SHP77 treated with DMSO at 0.1 percent for 48 hours (cell line): ENCODE data around the gene LRP1B.
"Not testable (repeated sequence)": the region's sequence is repeated elsewhere in the genome, so short reads cannot be mapped to it uniquely, and the experiment has no call there.

ENCODE experiments used
- DNase-seq: peaks from one replicate; lab custom pipeline; 2025; lab: John Stamatoyannopoulos, UW

Gene LRP1B

DNA sequence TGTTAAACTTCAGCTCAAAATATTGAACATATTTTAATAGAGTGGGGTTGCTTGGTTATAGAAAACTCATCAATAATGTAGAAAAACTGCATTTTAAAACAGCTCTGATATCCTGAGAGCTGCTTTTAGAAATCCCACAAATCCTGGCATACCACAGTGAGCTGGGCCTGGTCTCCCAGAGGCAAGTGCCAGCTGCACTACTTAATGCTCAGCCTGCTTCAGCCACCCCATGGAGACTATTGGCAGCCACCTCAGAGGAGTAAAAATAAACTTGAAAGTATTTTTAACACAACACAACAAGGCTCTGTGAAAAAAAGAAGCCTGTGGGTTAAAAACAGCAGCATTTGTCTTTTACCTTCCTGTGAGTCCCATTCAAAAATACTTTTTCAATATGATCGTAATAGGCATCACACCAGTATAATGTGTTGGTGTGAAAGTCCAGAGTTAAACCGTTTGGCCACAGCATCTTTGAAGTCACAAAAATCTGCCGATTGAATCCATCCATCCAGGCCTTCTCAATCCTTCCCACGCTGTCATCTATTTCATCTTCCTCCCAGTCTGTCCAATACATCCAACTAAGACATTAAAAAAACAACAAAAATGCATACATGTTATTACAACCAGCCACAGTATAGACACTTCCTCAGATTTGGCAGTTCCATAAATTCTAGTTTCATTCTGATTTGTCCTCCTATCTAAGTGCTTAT is 1115.3 kb downstream of the LRP1B start:
- DNase-seq: no peak

- no peak for DNase-seq
Observed at GRCh38 chr2:141003967-141004657, 1126.7 kb downstream of the LRP1B start.

- DNase-seq: no peak
Observed at GRCh38 chr2:141001750-141002149, 1129.1 kb downstream of the LRP1B start.

DNA sequence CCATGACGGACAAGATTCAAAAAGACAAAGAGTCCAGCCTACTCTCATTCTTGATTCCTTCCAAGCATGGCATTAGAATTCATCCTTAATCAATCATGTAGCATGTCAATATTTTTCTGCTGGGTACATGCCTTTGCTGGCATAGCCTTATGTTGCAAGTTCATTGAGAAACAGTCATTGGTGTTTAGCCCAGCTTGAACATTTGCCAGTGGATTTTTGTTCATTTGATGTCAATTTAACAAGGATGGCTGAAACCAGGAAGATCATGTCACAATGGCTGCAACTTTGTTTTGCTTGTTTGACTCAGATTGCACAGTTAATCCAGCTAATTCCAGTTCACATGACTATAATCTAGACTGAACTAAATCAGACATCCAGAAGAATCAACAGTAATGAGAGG is 1132.2 kb downstream of the LRP1B start:
- no peak for DNase-seq

DNA sequence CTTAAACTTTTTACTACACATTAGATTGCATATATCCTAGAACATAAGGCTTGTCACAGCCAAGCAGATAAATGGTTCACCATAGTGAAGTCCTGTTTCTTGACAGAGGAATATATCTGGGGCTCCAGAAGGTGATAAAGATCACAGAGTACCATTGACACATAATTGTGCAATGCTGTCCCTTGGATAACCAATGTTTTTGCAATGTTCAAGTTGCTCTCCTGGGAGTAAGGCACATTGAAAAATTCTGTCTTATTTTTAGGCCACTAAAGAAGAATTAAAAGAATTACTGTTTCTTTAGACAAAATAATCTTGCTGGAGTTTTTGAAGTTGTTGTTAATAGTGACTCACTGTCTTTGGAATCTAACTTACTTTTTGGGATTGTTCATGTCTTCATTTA is 1132.8 kb downstream of the LRP1B start:
- no peak for DNase-seq

DNA sequence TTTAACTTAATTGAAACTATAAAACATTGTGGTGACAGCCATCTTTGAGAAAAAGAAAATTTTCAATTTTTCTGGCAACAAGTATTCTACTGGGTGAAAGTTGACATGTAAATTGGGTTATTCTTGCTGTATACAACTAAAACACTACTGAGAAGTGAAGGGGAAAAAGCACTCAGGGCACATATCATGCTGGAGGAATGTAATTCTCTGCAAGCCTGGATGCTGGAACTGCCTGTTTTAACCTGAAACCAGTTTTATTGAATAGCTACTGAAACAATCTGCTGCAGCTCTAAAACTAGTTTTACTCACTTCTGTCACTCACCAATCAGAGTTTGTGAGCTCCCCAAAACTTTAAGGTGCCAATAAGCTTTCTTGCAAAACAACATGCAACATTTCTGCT is 1136.0 kb downstream of the LRP1B start:
- no peak for DNase-seq

DNA sequence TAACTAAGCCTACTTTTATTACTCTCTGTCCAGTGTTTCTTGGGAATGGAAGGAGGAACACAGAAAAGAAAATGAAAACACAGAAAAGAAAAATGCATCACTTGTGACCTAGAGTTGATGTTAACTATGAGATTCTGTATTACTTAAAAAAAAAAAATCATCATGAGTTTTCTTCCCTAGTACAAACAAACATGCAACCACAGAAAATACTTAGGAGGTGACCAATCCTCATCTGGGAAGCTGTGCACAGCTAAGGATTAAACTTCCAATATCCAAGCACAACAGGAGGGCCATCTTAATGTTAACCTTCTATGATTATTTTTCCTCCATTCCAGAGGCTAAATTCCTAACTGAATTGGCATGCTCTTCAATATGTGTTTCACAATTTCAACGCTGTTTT is 1140.4 kb downstream of the LRP1B start:
- no peak for DNase-seq

DNA sequence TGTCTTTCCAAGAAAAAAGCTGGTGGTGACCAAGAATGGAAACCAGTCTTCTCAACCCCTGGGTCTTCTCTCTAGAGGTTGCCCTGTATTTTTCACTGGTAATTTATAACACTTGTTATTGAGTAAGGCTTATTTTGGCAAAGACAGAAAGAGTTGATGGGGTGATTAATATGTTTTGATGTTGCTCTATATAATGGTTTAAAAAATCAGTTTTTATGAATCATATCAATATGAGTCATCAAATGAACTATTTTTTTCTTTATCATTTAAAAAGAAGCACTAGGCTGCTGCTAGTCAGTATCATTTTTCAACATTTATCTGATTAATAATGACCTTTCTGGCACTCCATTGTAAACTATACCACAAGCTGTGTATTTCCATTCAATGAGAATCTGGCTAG is 1142.2 kb downstream of the LRP1B start:
- DNase-seq: no peak

- DNase-seq: no peak
Observed at GRCh38 chr2:140986456-140986855, 1144.4 kb downstream of the LRP1B start.

DNA sequence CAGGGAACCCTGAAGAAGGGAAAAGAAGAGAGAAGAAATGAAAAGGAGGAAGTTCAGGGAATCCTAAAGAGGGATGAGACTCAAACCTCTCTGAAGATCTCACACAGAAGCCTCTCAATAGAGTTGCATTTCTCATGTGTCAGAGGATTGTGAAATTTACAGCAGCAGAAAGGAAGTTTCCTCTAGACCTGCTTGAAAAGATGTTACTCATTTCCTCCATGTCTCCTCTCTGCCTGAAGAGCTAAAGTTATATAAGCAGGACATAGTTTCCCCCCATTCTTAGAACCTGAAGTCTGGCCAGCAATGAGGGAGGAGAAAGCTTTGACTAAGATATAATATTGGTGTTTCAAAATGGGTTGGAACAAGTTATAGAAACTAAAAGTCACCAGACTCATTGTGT is 1155.6 kb downstream of the LRP1B start:
- DNase-seq: no peak

GRCh38 chr2:140972724-140973123 is 1158.1 kb downstream of the LRP1B start:
- DNase-seq: no peak

- not testable (repeated sequence) for DNase-seq
Observed at GRCh38 chr2:140964324-140964723, 1166.5 kb downstream of the LRP1B start.

- no peak for DNase-seq
Observed at GRCh38 chr2:140949932-140950331, 1180.9 kb downstream of the LRP1B start.

DNA sequence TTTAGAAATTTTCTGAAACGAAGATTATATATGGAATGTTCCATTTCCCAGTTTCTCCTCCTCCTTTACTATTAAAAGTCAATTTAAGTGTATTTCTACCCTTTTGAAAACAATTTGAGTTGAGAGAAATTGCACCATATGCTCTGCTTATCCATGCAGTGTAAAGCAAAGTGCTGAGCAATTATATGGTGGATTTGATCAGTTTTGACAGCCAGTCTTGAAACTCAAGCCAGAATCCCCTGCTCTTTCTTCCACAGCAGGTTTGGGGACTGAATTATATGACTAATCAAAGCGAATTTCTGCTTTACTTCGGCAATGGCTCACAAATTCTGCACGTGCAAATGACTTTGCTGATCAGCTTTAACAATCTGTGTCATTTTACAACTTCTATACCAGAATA is 1183.6 kb downstream of the LRP1B start:
- DNase-seq: no peak

DNA sequence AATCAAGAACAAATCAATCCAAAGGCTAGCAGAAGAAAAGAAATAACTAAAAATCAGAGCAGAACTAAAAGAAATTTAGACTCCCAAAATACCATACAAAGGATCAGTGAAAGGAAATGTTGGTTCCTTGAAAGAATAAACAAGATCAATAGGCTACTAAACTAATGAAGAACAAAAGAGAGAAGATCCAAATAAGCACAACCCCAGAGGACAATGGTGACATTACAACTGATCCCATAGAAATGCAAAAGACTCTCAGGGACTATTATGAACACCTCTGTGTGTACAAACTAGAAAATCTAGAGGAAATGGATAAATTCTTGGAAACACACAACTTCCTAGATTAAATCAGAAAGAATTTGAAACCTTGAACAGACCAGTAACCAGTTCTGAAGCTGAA is 1186.9 kb downstream of the LRP1B start:
- DNase-seq: no peak

DNA sequence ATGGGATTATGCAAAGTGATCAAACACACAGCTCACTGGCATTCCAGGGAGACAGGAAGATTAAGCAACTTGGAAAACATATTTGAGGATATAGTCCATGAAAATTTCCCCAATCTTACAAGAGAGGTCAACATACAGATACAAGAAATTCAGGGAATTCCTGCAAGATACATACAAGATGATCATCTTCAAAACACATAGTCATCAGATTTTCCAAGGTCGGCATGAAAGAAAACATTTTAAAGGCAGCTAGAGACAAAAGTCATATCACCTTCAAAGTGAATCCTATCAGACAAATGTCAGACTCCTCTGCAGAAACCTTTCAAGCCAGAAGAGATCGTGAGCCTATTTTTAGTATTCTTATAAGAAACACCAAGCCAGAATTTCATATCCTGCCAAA is 1188.5 kb downstream of the LRP1B start:
- no peak for DNase-seq

GRCh38 chr2:140929849-140930248 is 1201.0 kb downstream of the LRP1B start:
- no peak for DNase-seq

GRCh38 chr2:140918426-140918825 is 1212.4 kb downstream of the LRP1B start:
- no peak for DNase-seq

DNA sequence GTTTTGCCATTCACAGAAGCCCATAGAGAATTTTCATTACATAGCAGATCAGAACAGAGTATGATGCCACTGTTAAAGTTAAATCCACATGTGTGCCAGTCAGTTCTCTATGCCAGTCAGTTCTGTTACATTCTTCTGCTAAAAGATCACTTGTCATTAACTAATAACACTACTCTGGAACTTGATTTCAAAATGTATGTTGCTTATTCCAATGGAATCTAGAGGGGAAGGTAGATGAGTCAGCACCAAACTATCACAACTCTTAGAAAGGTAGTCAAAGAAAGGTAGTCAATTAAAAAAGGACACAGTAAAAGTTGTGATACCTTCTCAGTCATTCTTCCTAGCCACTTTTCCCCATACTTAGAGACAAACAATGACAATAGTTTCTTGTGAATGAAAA is 1214.4 kb downstream of the LRP1B start:
- DNase-seq: no peak

- DNase-seq: no peak
Observed at GRCh38 chr2:140910683-140911082, 1220.1 kb downstream of the LRP1B start.

DNA sequence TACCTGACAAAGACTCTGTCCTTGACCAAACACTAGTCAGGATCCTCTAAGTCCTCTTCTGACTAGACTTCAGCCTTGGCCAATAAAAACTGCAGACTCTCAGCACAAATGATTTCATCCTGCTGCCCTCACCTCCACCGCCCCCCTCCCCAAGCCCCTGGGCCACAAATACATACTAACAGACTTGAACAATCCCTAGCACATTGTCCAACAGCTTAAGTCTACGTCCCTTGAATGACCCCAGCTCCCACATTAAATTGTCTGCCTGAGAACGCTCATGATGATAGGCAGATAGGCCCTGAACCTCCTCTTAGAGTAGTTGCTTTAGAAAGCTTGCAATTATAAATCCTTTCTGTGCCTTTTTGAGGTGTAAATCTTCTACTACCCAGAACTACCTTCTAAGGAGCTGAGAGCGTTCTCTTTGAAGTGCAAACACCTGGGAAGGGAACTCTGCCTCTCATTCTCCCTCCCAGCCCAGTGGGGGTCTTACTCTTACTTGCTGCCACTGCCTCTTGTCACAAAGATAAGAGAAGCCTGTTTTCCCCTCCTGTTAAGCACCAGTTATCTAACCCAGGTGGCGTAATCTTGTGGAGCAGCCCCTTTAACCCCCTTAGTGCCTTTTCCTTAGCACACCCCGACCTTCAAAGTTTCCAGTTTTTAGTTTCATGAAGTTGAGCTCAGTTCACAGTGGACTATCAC is 1225.6 kb downstream of the LRP1B start:
- no peak for DNase-seq

DNA sequence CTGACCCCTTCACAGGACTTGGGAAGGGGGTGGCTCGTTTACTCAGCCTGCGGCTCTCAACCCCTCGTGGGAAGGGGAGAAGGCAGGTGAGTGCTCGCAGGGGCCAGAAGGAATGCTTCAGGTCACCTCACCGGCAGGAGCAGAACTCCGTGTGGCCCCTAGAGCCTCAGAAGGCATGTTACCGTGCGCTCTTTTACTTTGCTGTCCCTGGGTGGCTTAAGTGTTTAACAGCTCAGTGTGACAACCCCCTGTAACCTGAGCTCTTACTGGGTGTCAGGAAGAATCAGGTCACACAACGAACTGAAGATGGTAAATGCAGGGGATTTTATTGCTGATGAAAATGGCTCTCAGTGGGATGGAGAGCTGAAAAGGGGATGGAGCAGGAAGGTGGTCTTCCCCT is 1235.4 kb downstream of the LRP1B start:
- DNase-seq: no peak

- DNase-seq: no peak
Observed at GRCh38 chr2:140893685-140894084, 1237.1 kb downstream of the LRP1B start.
